ENCODE data around the gene POT1. TPM values are rescaled to one million over a fixed set of nuclear protein-coding genes. Genes with fewer than 3 reads are reported as not detected.

The POT1 gene
- total RNA-seq, 4 donors from 2014 or later: 5.1 to 20.3 (median 10.4) TPM

DNA sequence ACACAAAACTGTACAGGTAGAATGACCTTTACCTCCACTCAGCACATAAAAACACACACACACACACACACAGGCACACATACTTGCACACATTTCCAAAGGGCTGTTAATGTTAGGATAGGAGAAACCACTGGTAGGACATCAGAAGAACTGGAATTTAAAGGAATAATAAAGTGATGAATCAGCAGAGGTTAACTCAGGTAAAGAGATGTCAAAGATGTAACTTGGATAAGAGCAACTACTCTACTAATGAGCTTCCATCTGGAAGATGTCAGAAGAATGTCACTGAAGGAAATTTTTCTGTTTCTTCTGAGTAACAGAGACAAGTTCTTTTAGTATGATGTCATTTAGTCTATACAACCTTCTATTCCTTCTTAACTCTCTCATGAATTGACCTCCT is 137.6 kb downstream of the POT1 start:
- Histone ChIP-seq H3K27ac (no peak overlapping the region), H3K36me3 (no peaks in the 10 kb centered on the region), H3K9me3 (no peaks in the 10 kb centered on the region), H3K4me3 (no peak overlapping the region), H3K4me1 (no peaks in the 10 kb centered on the region), H3K27me3 (no peaks in the 10 kb centered on the region)
- in situ Hi-C loops (cut with MboI; ENCODE audit: low sequenced_read_pairs in 4 of 4): loop anchor here in 1 of 4 donors (25.0 kb wide), 1 partner anchor 630 kb away; no protein-coding TSS in a partner anchor
- intact Hi-C loops (cut with DNase I; ENCODE audit: low total_unique reads): no loop called here
- TF ChIP-seq POLR2A (IDR thresholded peaks at IDR 0.05) (no peak), CTCF (IDR thresholded peaks at IDR 0.05 in 4 of 5, conservative IDR thresholded peaks at IDR 0.05 in 1 of 5) (no peak)
- ATAC-seq (no peak), DNase-seq (no peak)

GRCh38 chr7:124791426-124791825 is 138.2 kb downstream of the POT1 start:
- no peak overlapping the region for H3K4me3 ChIP-seq
- no peak overlapping the region for H3K27ac ChIP-seq
- no peaks in the 10 kb centered on the region for H3K27me3 ChIP-seq
- in situ Hi-C loops (cut with MboI; ENCODE audit: low sequenced_read_pairs in 4 of 4): loop anchor here in 1 of 4 donors (25.0 kb wide), 1 partner anchor 629 kb away; no protein-coding TSS in a partner anchor
- no peaks in the 10 kb centered on the region for H3K36me3 ChIP-seq
- no peak for ATAC-seq
- intact Hi-C loops (cut with DNase I; ENCODE audit: low total_unique reads): no loop called here
- TF ChIP-seq CTCF (IDR thresholded peaks at IDR 0.05 in 4 of 5, conservative IDR thresholded peaks at IDR 0.05 in 1 of 5) (no peak), POLR2A (IDR thresholded peaks at IDR 0.05) (no peak)
- no peak for DNase-seq
- no peaks in the 10 kb centered on the region for H3K4me1 ChIP-seq
- no peaks in the 10 kb centered on the region for H3K9me3 ChIP-seq

- no peaks in the 10 kb centered on the region for H3K4me1 ChIP-seq
- ATAC-seq (no peak), DNase-seq (no peak)
- H3K9me3 ChIP-seq: no peaks in the 10 kb centered on the region
- H3K27me3 ChIP-seq: no peaks in the 10 kb centered on the region
- in situ Hi-C loops (cut with MboI; ENCODE audit: low sequenced_read_pairs in 4 of 4) (loop anchor here in 1 of 4 donors (25.0 kb wide), 1 partner anchor 628 kb away; no protein-coding TSS in a partner anchor), intact Hi-C loops (cut with DNase I; ENCODE audit: low total_unique reads) (no loop called here)
- TF ChIP-seq POLR2A (IDR thresholded peaks at IDR 0.05): no peak
- TF ChIP-seq CTCF (IDR thresholded peaks at IDR 0.05 in 4 of 5, conservative IDR thresholded peaks at IDR 0.05 in 1 of 5): no peak
- no peak overlapping the region for H3K4me3 ChIP-seq
- H3K27ac ChIP-seq: no peak overlapping the region
- H3K36me3 ChIP-seq: no peaks in the 10 kb centered on the region
These were observed 139.0 kb downstream of the POT1 start for GRCh38 chr7:124790645-124791044.

DNA sequence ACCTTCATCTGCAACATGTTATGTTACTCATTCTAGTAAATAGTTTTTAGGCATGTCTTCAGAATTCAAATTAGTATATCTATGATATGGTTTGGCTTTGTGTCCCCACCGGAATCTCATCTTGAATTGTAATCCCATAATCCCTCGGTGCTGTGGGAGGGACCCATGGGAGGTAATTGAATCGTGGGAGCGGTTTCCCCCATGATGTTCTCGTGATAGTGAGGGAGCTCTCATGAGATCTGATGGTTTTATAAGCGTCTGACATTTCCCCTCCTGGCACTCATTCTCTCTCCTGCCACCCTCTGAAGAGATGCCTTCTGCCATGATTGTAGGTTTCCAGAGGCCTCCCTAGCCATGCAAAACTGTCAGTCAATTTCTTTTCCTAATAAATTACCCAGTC is 143.6 kb downstream of the POT1 start:
- in situ Hi-C loops (cut with MboI; ENCODE audit: low sequenced_read_pairs in 4 of 4): loop anchor here in 1 of 4 donors (25.0 kb wide), 1 partner anchor 624 kb away; no protein-coding TSS in a partner anchor
- Histone ChIP-seq H3K27me3 (no peaks in the 10 kb centered on the region), H3K4me3 (no peak overlapping the region), H3K27ac (no peak overlapping the region), H3K36me3 (no peaks in the 10 kb centered on the region), H3K4me1 (no peaks in the 10 kb centered on the region), H3K9me3 (no peaks in the 10 kb centered on the region)
- TF ChIP-seq POLR2A (IDR thresholded peaks at IDR 0.05) (no peak), CTCF (IDR thresholded peaks at IDR 0.05 in 4 of 5, conservative IDR thresholded peaks at IDR 0.05 in 1 of 5) (no peak)
- DNase-seq (no peak), ATAC-seq (no peak)
- intact Hi-C loops (cut with DNase I; ENCODE audit: low total_unique reads): loop anchor here (10.0 kb wide), 1 partner anchor 631 kb away; no protein-coding TSS in a partner anchor

Data from gastrocnemius medialis (tissue), 4 donors.